CD4-positive, alpha-beta T cell treated with Interleukin-15 for 1 hour (primary cell): ENCODE data around the gene DBX1.
"Not testable (repeated sequence)": the region's sequence is repeated elsewhere in the genome, so short reads cannot be mapped to it uniquely, and the experiment has no call there.

Experiments used
- DNase-seq: peaks from one replicate; pipeline ENCODE4 v3.0.0-alpha.2; 2020

DBX1 gene, protein sequence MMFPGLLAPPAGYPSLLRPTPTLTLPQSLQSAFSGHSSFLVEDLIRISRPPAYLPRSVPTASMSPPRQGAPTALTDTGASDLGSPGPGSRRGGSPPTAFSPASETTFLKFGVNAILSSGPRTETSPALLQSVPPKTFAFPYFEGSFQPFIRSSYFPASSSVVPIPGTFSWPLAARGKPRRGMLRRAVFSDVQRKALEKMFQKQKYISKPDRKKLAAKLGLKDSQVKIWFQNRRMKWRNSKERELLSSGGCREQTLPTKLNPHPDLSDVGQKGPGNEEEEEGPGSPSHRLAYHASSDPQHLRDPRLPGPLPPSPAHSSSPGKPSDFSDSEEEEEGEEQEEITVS

DNA sequence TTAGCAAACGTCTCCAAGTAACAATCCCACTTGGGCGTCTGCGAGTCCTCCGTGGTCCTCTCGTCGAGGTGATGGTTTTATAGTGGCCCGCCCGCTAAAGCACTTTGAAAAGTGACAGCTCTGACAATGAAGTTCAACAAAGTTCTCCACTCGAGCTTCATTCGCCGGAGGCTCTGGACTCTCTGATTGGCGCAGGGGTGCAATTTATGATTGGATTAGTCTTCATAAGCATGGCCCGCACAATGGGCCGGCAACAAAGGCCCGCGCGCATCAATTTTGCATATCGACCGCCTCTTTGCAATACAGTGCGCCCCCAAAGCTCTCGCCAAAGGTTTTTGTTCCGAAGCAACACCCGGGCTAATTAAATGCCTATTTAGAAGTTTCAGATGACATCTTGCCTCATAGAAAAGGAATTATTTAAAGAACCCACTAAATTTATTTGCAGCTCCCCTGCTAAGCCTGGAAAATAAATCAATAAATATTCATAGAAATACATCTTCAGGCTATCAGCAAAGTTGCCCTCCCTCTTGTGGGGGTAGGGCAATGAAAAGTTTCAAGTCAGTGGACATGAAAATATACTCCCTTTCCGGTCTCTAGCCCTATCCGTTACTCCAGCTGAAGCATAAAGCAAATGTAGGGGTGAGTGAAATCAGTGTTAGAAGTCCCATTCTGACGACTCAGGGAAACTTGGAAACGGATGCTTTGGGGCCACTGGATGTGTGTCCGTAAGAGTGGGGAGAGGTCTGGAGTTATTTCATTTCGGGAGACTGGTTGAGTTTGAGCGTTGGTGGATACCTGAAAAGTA, at the start of gene DBX1:
DBX1 (minus strand) TSS at position 51 of the 805 bp plus-strand sequence. CDS start 151 bp downstream, outside the sequence.
- no peak for DNase-seq

DNA sequence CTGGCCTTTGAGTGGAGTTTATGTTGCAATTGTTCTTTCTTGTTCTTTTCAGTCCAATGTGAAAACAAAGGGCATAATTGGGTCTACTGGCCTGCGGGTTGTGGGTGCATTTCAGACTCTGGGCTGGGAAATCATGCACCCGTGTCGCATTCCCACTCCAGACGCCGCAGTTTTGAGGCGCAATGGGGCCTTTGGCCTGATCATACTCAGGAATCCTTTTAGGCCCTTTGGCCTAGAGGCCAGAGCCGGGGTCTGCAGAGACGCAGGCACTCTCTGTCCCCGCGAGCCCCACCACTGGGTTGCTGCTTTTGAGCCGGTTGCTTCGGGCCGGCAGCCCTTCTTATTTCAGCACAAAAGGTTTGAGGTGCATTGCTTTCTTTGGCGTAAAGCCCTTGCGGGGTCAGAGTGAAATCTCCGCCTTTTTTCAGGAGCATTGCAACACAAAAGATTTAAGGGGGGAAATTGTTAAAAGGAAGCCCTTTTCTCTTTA, 48.4 kb upstream of the DBX1 start:
- DNase-seq, result no peak

GRCh38 chr11:20207781-20208621, 47.7 kb upstream of the DBX1 start:
- no peak for DNase-seq

- DNase-seq, result no peak
These were observed 45.5 kb upstream of the DBX1 start for GRCh38 chr11:20205807-20206206.

DNA sequence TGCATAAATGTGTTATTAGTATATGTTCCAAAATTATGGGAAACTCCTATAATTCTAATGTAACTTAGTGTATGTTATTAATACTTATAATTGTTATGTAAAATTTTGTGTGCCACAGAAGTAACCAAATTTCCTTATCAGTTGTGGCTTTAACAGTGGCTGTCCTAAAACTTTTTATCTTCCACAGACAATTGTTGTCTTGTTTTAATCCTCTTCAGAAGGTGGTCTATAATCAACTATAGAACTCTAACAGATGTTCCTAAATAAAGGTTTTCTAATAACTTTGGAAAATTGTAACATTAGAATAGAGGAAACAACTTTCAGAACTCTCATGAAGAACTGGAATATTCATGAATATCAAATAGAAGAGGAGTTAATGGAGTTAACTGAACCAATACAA, 44.4 kb upstream of the DBX1 start:
- no peak for DNase-seq

GRCh38 chr11:20203831-20204230, 43.6 kb upstream of the DBX1 start:
- no peak for DNase-seq

DNA sequence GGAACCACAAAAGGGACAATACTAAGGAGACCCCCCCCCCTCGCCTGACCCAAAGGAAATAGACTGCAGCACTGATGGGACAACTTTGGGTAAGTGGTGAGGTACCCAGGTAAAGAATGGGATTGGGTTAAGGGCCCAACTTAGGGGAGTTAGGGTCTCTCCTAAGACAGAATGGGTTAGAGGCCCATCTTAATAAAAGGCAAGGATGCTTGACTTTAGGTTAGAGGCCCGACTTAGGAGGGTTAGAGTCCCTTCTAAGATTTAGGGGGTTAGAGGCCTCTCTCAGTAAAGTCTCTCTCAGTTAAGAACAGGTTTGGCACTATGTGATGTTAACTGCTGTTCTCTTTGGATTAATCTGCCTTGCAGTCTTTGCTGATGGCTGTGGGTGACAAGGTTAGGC, 41.0 kb upstream of the DBX1 start:
- DNase-seq, result no peak

GRCh38 chr11:20200331-20200955, 40.2 kb upstream of the DBX1 start:
- DNase-seq, result not testable (repeated sequence)

DNA sequence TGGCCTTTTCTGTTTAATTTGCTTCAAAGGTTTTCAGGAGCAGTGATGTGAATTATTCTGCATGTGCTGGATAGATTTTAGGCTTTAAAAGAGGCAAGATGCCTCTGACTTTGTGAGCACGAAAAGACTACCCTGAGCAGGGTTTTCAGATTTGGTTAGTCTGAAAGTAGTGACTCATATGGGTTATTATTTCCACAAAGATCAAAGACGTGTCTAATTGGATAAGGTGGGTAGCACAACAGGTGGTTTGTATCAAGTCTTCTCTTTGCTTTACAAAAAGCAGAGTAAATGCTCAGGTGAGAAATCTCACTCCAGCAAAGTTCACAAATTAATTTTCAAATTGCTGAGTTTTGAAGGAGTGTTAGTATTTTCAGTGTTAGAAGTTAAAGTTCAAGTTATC, 37.6 kb upstream of the DBX1 start:
- DNase-seq, result no peak

DNA sequence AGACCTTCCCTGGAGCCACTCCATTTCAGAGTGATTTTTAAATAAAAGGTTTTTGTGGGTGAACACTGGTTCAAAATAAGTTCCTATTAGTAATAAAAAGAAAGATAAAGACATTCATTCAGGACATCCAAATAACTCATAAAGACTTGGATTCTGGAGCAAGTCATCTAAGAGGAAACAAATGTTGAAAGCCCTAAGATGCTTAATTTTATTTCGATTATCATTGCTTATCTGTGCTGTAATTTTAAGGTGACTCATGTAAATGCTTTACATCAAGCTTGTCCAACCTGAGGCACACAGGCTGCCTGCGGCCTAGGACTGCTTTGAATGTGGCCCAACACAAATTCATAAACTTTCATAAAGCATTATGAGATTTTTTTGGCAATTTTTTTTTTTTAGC, 34.2 kb upstream of the DBX1 start:
- DNase-seq, result no peak

GRCh38 chr11:20193307-20193706, 33.0 kb upstream of the DBX1 start:
- DNase-seq, result no peak

GRCh38 chr11:20192641-20193040, 32.4 kb upstream of the DBX1 start:
- DNase-seq, result no peak

DNA sequence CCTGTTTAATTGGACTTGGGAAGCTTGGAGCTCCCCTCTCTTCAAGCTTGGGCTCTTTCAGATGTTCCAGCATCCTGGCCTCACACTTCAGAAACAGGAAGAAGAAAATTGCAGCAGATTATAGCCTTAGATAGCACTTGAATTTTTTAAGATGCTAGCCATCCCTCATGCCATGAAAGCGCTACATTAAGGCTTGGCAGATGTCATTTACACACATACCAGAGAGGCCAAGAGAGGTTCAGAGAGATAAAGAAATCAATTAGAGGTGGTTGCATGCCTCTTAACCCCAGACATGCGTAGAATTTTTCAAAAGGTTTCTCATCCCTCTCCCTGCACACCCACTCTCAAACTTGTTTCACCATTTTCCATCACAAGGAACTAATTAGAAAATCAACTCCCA, 31.9 kb upstream of the DBX1 start:
- no peak for DNase-seq

DNA sequence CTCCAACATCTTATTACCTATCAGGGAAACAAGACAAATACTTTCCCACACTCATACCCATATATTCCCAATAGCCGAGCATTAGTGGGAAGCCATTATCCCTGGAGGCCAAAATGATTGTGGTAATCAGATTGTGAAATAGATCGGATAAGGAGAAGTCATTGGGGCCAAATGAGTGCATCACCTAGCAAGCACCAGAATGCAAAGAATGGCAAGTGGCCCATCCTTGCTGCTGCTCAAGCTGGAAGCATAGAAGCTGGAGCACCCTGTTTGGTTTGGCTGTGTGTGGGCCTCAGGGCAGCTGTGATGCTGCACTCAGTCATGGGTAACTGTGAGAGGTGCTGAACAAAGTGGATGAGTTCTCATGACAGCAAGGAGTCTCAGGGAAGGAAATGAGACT, 18.7 kb upstream of the DBX1 start:
- no peak for DNase-seq

GRCh38 chr11:20177136-20177535, 16.9 kb upstream of the DBX1 start:
- DNase-seq, result no peak

DNA sequence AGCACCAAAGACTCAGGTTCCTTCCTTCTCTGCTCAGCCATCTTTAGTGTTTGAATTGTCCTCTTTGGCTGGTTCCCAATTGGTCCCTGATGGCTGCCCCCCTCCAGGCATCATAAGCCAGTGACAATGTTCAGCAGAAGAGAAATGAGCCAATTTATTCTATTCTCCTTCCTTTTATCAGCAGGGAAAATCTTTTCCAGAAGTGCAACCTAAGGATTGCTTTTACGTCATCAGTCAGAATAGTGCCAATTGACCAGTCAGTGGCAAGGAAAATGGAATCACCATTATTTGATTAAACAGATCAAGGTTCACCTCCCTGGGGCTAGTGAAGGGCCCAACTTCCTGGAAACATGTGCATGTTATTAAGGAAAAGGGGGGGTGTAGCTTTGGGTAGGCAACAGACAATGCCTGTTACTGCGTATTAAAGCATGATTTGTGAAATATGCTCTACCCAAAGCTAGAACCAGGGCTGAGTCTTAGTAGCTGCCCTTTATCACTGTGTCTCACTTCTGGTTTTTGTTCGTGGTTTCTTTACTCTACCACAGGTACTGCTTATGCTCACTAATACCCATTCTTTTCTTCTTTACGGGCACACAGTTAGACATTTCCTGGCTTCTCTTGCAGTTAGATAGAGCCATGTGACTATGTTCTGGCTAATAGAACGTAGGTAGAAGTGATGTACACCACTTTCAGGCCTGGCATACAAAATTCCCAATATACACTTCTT, 12.6 kb upstream of the DBX1 start:
- DNase-seq, result no peak

GRCh38 chr11:20163783-20164481, 3.7 kb upstream of the DBX1 start:
- no peak for DNase-seq

DNA sequence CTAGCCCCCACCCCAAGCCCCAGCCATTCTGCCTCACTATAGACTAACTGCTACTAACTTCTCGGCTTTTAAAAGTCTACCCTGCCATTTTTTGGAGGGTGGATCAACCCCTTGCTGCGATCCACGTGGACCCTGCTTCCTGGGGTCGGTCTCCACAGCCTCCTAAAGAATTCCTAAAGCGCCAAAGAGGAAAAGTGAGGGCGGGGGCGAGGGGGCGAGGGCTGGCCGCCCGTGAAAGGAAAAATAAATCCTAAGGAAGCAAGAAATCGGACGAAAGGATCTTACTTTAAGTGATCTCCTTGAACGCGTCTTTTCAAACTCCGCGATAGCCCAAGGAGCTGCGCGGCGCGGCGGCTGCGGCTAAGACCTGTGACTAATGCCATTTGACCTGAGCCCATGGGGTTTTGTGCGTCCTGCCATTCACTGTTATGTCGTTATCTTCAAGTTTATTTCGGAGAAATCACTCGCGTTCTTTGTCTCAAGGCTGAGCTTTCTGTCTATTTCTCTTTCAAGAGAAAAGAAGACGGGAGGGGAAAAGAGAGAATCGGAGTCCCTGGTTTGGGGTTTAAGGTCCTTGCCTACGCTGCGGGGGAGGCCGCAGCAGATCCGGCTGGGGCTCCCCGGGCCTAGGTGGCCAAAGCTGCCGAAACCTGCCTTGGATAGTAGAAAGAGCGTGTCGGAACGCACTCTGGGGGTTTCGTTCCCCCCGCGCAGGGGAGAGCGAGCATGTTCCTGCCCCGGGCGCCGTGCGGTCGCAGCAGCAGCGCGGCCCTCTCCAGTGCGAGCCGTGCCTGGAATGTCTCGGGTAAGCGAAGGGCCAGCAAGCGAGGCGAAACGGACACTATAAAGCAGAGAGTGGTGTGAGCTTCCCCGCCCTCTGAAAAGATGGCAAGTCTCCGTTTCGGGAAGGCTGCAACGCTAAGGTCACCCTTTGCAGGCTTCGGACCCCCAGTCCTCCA, 2.8 kb upstream of the DBX1 start:
- DNase-seq, result no peak

- DNase-seq, result no peak
These were observed 1.9 kb upstream of the DBX1 start for GRCh38 chr11:20161923-20162744.
